Measurements from ENCODE around the gene STAG2.

DNA sequence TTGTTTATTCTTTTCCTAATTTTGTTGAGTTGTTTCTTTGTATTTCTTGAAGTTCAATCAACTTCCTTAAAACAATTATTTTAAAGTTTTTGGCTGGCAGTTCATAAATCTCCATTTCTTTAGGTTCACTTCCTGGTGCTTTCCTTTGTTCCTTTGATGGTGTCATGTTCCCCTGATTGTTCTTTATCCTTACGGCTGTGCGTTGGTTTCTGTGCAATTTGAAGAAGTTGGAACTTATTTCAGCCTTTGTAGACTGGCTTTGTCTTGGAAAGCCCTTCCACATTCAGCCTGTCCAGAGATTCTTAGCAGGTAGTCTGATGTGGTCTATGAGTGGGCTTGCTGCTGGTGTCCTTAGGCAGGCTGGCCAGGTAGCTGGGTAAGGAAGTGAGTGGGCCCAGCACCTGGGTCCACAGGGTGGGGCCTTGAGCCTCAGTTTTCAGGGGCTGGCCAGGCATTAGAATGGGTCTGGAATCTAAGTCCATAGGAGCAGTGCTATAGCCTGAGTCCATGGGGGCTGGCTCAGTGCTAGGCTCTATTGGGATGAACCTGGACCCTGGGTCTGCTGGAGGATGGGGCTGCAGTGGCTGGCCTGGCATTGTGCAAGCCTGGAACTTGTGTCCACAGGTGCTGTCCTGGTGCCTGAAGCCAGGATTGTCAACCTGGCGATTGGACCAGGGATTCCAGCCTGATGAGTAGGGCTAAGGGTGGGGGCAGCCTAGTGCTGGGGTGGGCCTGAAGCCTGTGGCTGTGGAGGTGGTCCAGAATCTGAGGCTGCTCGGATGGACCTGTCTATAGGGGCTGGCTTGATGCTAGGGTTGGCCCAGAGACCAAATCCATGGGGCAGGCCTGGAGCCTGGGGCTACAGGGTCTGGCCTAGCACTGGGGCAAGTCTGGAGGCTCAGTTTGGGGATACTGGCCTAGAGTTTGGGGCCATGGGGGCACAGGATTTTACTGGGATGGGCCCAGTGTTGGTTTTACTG, 152.4 kb downstream of the STAG2 start:
- TF ChIP-seq, protein P1, sequence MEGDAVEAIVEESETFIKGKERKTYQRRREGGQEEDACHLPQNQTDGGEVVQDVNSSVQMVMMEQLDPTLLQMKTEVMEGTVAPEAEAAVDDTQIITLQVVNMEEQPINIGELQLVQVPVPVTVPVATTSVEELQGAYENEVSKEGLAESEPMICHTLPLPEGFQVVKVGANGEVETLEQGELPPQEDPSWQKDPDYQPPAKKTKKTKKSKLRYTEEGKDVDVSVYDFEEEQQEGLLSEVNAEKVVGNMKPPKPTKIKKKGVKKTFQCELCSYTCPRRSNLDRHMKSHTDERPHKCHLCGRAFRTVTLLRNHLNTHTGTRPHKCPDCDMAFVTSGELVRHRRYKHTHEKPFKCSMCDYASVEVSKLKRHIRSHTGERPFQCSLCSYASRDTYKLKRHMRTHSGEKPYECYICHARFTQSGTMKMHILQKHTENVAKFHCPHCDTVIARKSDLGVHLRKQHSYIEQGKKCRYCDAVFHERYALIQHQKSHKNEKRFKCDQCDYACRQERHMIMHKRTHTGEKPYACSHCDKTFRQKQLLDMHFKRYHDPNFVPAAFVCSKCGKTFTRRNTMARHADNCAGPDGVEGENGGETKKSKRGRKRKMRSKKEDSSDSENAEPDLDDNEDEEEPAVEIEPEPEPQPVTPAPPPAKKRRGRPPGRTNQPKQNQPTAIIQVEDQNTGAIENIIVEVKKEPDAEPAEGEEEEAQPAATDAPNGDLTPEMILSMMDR (IDR thresholded peaks at IDR 0.05) = no peak
- TF ChIP-seq EZH2 (IDR thresholded peaks at IDR 0.05) (no peak), EZH2phosphoT487 (IDR thresholded peaks at IDR 0.05) (no peak)

All from neural progenitor cell (in vitro differentiated cells).